IPS-18a (cell line): ENCODE results near the gene ABCG5.

Experiments used
- H3K27ac ChIP-seq: one replicate; pipeline ENCODE4 v1.5.1; 2013; ENCODE audit warnings: low read length
- H3K27me3 ChIP-seq: one replicate; pipeline ENCODE4 v1.6.1; 2013; ENCODE audit warnings: mild to moderate bottlenecking, low read length; ENCODE audit not compliant: control insufficient read depth, insufficient read depth
- H3K36me3 ChIP-seq: one replicate; pipeline ENCODE4 v1.6.1; 2013; ENCODE audit warnings: low read depth, low read length; ENCODE audit not compliant: control insufficient read depth
- H3K4me1 ChIP-seq: one replicate; pipeline ENCODE4 v1.6.1; 2013; ENCODE audit warnings: low read depth, low read length; ENCODE audit not compliant: control insufficient read depth
- H3K4me3 ChIP-seq: one replicate; pipeline ENCODE4 v1.5.1; 2013; ENCODE audit warnings: low read length
- H3K9ac ChIP-seq: one replicate; pipeline ENCODE4 v1.6.1; 2013; ENCODE audit warnings: mild to moderate bottlenecking, low read length, moderate library complexity
- H3K9me3 ChIP-seq: one replicate; pipeline ENCODE4 v1.6.1; 2013; ENCODE audit warnings: low read depth, low read length; ENCODE audit not compliant: control insufficient read depth

Gene ABCG5

DNA sequence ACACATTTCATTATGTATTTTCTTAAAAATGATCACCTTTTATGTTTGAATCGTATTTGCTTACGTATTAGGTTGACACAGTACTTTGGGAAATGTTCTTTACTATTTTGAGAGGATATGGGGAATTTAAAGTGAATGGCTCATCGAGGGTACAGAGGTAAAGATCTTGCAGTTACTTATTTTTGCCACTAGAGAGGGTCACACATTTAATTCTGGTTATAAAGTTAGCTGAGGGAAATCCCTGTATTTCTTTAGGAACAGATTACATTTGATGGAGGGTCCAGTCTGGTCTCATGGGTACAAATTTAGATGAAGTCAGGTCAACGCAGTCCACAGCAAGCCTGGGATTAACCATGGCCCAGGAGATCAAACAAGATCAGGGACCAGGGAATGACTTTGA lies 40.3 kb downstream of the ABCG5 start:
- H3K27ac ChIP-seq, result no peak overlapping the region
- H3K9ac ChIP-seq, result no peak overlapping the region
- H3K36me3 ChIP-seq, result no peaks in the 10 kb centered on the region
- no peak overlapping the region for H3K4me3 ChIP-seq
- no peaks in the 10 kb centered on the region for H3K9me3 ChIP-seq
- no peaks in the 10 kb centered on the region for H3K27me3 ChIP-seq
- H3K4me1 ChIP-seq, result no peaks in the 10 kb centered on the region

DNA sequence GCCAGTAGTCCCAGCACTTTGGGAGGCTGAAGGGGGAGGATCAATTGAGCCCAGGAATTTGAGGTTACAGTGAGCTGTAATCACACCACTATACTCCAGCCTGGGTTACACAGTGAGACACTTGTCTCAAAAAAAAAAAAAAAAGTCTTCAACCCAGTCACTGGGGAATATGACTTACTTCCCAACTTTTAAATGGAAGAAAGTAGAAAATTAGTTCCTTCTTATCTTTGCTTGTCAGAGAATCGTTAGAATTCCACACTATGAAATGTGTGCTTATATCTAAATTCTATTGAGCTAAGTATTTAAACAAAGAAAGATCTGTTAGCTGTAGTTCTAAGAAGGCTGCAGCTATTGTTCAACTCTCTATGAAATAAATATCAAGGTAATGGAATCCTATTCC lies 42.4 kb downstream of the ABCG5 start:
- Histone ChIP-seq H3K9ac (no peak overlapping the region), H3K4me3 (no peak overlapping the region), H3K27me3 (no peaks in the 10 kb centered on the region), H3K4me1 (no peaks in the 10 kb centered on the region), H3K27ac (no peak overlapping the region), H3K36me3 (no peaks in the 10 kb centered on the region), H3K9me3 (no peaks in the 10 kb centered on the region)

DNA sequence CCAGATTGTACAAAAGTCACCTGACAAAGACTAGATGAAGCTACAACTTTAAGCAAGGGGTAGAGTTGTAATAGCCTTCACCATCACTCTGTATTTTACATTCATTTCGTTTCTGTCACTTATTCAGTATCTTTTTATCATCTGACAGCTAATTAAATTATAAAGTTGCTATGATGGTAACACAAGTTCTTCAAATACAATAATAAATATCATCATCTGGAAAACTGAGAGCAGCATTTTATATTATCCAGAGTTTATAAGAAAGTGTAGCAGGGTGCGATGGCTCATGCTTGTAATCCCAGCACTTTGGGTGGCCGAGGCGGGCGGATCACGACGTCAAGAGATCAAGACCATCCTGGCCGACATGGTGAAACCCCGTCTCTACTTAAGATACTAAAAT lies 43.7 kb downstream of the ABCG5 start:
- Histone ChIP-seq H3K36me3 (no peaks in the 10 kb centered on the region), H3K4me3 (no peak overlapping the region), H3K9ac (no peak overlapping the region), H3K4me1 (no peaks in the 10 kb centered on the region), H3K9me3 (no peaks in the 10 kb centered on the region), H3K27me3 (no peaks in the 10 kb centered on the region), H3K27ac (no peak overlapping the region)

DNA sequence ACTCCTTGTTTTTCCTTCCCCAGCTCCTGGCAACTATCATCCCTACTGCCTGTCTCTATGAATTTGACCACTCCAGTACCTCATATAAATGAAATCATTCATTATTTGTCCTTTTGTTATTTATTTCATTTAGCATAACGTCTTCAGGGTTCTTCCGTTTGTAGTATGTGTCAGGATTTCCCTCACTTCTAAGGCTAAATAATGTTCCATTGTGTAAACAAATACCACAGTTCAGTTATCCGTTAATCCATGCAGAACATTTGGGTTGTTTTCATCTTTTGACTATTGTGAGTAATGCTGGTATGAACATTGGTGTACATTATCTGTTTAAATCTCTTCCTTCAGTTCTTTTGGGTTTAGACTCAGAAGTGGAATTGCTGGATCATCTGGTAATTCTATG lies 46.0 kb downstream of the ABCG5 start:
- Histone ChIP-seq H3K27me3 (no peaks in the 10 kb centered on the region), H3K4me3 (no peak overlapping the region), H3K27ac (no peak overlapping the region), H3K36me3 (no peaks in the 10 kb centered on the region), H3K4me1 (no peaks in the 10 kb centered on the region), H3K9me3 (no peaks in the 10 kb centered on the region), H3K9ac (no peak overlapping the region)

DNA sequence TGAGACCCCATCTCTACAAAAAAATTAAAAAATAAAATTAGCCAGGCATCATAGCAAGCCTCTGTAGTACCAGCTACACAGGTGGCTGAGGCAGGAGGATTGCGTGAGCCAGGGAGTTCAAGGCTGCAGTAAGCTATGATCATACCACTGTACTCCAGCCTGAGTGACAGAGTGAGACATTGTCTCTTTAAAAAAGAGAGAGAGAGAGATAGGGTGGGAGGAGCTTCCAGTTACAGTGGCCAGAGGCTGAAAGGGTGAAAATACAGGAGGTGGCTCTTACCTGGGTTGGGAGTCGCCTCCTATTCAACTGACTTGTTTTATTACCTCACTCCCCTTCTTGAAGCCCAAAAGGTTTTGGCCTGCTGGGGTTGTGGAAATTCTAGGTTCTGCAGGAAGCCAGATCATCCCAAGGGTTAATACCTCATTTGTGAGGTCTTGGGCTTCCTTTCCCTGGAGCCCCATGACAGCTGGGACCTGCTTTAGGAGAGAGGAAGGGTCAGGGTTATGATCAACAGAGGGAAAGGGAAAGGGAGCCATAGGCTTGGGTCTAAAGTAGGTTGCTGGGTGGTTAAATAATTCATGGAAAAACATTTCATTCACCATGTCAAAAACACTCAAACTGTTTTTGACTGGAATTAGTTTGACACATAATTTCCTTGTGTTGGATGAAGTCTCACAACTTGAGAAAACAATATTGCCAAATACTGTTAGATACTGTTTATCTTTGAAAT lies 47.4 kb downstream of the ABCG5 start:
- Histone ChIP-seq H3K27ac (no peak overlapping the region), H3K27me3 (no peaks in the 10 kb centered on the region), H3K36me3 (no peaks in the 10 kb centered on the region), H3K9me3 (no peaks in the 10 kb centered on the region), H3K4me3 (no peak overlapping the region), H3K4me1 (no peaks in the 10 kb centered on the region), H3K9ac (no peak overlapping the region)

DNA sequence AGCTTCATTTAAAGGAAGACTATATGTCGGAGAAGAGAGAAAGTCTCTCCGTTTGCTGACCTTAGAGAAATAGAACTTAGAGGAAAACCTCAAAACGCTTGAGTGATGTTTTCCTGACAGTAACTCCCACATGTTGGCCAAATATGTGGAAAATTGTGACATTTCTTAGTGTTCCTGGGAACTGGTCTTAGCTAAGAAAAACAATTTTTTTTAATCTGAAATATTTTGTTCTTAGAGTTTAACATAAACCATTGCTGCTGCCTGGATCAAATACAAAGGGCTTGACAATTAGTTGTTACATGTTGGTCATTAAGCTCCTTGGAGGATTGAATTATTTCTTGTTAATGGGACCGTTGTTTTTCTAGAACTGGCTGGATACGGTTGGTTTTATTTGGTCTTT lies 48.5 kb downstream of the ABCG5 start:
- Histone ChIP-seq H3K4me1 (no peaks in the 10 kb centered on the region), H3K9ac (no peak overlapping the region), H3K9me3 (no peaks in the 10 kb centered on the region), H3K27me3 (no peaks in the 10 kb centered on the region), H3K4me3 (no peak overlapping the region), H3K27ac (no peak overlapping the region), H3K36me3 (no peaks in the 10 kb centered on the region)

DNA sequence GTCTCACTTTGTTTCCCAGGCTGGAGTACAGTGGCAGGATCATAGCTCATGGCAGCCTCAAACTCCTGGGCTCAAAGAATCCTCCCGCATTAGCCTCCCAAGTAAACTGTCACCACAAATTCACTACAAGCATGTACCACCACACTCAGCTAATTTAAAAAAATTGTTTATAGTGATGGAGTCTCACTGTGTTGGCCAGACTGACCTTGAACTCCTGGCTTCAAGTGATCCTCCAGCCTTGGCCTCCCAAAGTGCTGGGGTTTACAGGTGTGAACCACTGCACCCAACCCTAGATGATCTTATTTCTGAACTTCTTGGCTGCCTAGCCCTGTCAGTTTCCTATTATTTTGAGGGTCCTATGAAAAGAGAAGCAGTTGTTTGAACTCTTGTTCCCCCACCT lies 50.0 kb downstream of the ABCG5 start:
- Histone ChIP-seq H3K9ac (no peak overlapping the region), H3K27ac (no peak overlapping the region), H3K9me3 (no peaks in the 10 kb centered on the region), H3K36me3 (no peaks in the 10 kb centered on the region), H3K27me3 (no peaks in the 10 kb centered on the region), H3K4me3 (no peak overlapping the region), H3K4me1 (no peaks in the 10 kb centered on the region)

DNA sequence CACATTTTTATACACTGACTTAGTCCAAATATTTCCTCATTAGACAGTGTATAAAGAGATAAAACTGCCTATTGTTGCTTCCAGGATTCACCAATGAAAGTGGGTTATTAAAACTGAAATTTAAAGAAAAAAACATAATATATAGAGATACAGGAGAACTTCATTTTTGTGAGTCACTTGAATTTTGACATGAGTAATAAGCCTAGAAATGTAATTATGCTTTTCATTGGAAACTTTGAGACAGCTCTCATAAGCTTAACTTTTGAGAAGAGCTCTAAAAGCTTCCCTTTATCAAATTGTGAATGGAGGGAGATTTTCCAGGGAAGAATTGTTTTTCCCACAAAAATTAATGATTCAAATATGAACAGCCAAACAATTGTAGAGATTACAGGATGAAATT lies 50.7 kb downstream of the ABCG5 start:
- Histone ChIP-seq H3K9me3 (no peaks in the 10 kb centered on the region), H3K36me3 (no peaks in the 10 kb centered on the region), H3K9ac (no peak overlapping the region), H3K4me3 (no peak overlapping the region), H3K27me3 (no peaks in the 10 kb centered on the region), H3K27ac (no peak overlapping the region), H3K4me1 (no peaks in the 10 kb centered on the region)

DNA sequence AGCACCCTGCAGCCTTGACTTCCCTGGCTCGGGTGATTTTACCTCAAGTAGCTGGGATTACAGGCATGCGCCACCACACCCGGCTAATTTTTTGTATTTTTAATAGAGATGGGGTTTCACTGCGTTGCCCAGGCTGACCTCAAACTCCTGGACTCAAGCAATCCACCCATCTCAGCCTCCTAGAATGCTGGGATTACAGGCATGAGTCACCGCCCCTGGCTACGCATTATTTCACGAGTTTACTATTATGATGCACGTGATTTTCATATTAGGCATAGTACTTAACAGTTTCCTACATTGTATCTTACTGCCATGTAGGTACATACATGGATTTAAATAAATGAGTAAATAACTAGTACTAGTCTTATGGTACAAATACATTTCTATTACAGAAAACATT lies 60.4 kb downstream of the ABCG5 start:
- Histone ChIP-seq H3K27ac (no peak overlapping the region), H3K36me3 (no peaks in the 10 kb centered on the region), H3K27me3 (no peaks in the 10 kb centered on the region), H3K4me3 (no peak overlapping the region), H3K9ac (no peak overlapping the region), H3K4me1 (no peaks in the 10 kb centered on the region), H3K9me3 (no peaks in the 10 kb centered on the region)

DNA sequence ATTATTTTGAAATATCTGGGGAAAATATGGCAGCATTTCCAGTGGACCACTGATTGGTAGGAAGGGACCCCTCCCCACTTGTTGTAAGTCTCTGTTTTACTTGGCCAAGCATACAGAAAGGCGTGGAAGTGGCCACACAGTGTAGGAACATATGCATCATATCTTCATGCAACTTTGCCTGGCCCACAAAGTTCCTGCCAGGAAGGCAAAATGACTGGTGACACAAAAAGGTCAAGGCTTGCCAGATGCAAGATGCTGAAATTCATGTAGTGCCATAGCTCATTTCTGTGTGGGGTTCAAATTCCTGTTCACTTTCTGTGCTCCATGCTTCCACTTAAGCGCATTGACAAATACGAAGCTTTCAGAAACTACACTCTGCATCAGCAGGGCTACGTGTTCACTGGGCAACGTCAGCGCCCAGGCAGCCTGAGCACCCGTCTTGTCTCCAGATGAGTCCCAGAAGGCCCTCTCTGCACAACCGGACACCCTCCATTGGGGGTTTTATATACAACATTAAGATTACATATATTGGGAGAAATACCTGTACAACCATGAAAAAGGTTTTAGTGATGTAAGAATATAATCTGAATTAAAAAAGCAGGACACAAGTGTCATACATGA lies 61.2 kb downstream of the ABCG5 start:
- no peak overlapping the region for H3K4me3 ChIP-seq
- no peaks in the 10 kb centered on the region for H3K4me1 ChIP-seq

DNA sequence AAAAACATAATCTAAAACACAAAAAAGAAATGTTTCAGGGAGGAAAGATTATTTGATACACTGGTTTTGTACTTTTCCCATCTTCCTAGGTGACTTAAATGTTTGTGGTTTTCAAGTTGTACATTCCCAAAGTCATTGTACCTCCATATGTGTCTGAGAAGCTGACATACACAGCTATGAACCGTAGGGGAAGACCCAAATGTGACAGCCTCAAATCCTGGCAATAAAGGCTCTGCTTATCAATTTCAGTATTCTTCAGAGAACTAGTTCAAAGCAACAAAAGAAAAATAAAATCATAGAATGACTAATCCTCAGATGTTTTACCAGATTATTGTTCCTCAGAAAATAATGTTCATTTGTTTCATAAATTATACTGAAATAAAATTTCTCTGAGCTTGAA lies 62.3 kb downstream of the ABCG5 start:
- Histone ChIP-seq H3K27ac (no peak overlapping the region), H3K9ac (no peak overlapping the region), H3K27me3 (no peaks in the 10 kb centered on the region), H3K9me3 (no peaks in the 10 kb centered on the region), H3K4me1 (no peaks in the 10 kb centered on the region), H3K4me3 (no peak overlapping the region), H3K36me3 (no peaks in the 10 kb centered on the region)

More for the DNA sequence above, 61.2 kb downstream of the ABCG5 start:
- Histone ChIP-seq H3K36me3 (no peaks in the 10 kb centered on the region), H3K27ac (no peak overlapping the region), H3K9ac (no peak overlapping the region), H3K27me3 (no peaks in the 10 kb centered on the region), H3K9me3 (no peaks in the 10 kb centered on the region)

DNA sequence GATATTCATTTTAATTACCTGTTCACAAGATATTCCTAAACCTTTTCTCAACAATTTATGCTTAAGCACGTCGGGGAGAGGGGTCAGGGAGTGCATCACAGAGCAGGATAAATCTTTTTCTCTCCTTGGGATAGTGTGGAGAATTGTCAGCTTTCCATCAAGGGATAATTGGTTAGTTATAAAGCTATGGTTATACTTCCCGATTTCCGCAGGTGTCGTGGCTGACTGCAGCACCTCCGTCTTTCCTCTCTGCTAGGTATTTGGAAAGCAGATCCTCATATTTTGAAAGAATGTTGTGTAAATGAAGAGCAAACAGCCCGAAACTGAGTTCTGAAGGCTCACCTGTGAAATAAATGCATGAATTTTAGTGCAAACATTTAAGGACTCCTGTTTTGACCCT lies 64.0 kb downstream of the ABCG5 start:
- peak overlapping the region; percentile 67 for H3K9ac ChIP-seq
- no peaks in the 10 kb centered on the region for H3K4me1 ChIP-seq
- no peaks in the 10 kb centered on the region for H3K27me3 ChIP-seq
- no peak overlapping the region for H3K27ac ChIP-seq
- peak overlapping the region; percentile 80 for H3K4me3 ChIP-seq
- H3K36me3 ChIP-seq, result no peaks in the 10 kb centered on the region
- H3K9me3 ChIP-seq, result no peaks in the 10 kb centered on the region
